Heart left ventricle (tissue), 13 donors: ENCODE measurements around the gene BZW1.

Experiments used
- CTCF ChIP-seq, 12 donors: fragments of 200-600 bp; sonication (generic) in 4 of 12; IDR thresholded peaks; one replicate each; pipeline versions ENCODE4 v1.5.0 to v1.8.0; 2018 to 2022; ENCODE audit warnings: antibody characterized with exemption in 12 of 12, mild to moderate bottlenecking in 5 of 12
- POLR2A ChIP-seq, 2 donors: fragments of 450-650 bp; IDR thresholded peaks; one replicate each; pipeline ENCODE4 v1.6.1; 2017; ENCODE audit warnings: antibody characterized with exemption in 2 of 2, mild to moderate bottlenecking in 2 of 2, moderate library complexity in 2 of 2
- donor health status: ischemic (EF 13 %, LVEDD 7.1; RV severe dilation, severe dysfunction).
- donor health status: DM: no; HTN: yes; CAD: no.
- donor health status: DM: no; HTN: no; CAD: no.
- donor health status: ischemic (EF 25% LVEDD 6.9; RV normal size, moderate dysfunction).
- donor health status: ischemic (EF 25% LVEDD 5.7; RV mildly dilated, moderate dysfunction).
- donor health status: ischemic (EF 35%, LVEDD 5.7; RV mildly dilated, moderate dysfunction).
- donor health status: nonischemic (EF 11% LVEDD 7.7; RV severe dilation, severe dysfunction).
- donor health status: DM: yes; HTN: yes; CAD: no.
- donor health status: PGD.
- donor health status: ischemic (EF 29% LVEDD 5.4; RV normal size, mild dysfunction).
- donor health status: nonischemic (EF 23%, LVEDD 6.1; RV moderate dilation, normal function).

DNA sequence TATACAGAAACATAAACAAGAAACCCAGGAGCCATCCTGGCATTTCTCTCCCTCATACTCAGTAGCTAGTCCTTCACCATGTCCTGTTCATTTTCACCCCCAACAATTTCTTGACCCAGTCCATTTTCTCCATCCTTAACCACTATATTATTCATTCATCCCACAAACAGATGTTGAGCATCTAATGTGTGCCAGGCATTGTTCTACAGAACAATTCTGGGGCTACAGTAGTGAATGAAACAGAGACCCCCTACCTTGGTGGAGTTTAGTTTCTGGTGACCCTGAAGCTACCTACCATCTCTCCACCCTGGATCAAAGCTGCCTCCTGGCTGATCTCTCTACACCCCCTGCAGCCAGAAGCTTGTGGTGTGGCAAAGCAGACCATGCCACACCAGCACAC is 27.5 kb upstream of the BZW1 start:
- TF ChIP-seq CTCF (IDR thresholded peaks at IDR 0.05) = no peak
- no peak for TF ChIP-seq POLR2A (IDR thresholded peaks at IDR 0.05)
